Testis (tissue), 2 donors: Measurements from ENCODE around the gene TMEM117.
"Not testable (repeated sequence)": the region's sequence is repeated elsewhere in the genome, so short reads cannot be mapped to it uniquely, and the experiment has no call there.

Experiments
- POLR2A ChIP-seq: fragments of 450-650 bp; IDR thresholded peaks from one replicate; pipeline ENCODE4 v1.6.1; 2017; ENCODE audit warnings: antibody characterized with exemption, mild to moderate bottlenecking, moderate library complexity
- TF ChIP-seq, protein P1 (sequence below), 3 experiments: fragments of 450-650 bp in 2 of 3; fragments of 200-600 bp in 1 of 3; sonication (generic) in 1 of 3; IDR thresholded peaks; one replicate each; pipeline ENCODE4 v1.5.1; 2016 to 2019; ENCODE audit warnings: antibody characterized with exemption in 3 of 3, mild to moderate bottlenecking in 2 of 3, moderate library complexity in 1 of 3

DNA sequence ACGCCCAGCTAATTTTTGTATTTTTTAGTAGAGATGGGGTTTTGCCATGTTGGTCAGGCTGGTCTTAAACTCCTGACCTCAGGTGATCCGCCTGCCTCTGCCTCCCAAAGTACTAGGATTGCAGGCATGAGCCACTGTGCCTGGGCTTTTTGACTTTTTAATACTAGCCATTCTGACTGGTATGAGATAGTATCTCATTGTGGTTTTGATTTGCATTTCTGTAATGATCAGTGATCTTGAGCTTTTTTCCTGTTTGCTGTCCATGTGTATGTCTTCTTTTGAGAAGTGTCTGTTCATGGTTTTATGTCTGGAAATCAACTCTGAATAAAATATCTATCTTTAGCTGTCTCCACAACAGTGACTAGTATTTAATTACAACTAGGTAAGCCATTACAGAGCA is 35.4 kb downstream of the TMEM117 start:
- TF ChIP-seq, protein P1, sequence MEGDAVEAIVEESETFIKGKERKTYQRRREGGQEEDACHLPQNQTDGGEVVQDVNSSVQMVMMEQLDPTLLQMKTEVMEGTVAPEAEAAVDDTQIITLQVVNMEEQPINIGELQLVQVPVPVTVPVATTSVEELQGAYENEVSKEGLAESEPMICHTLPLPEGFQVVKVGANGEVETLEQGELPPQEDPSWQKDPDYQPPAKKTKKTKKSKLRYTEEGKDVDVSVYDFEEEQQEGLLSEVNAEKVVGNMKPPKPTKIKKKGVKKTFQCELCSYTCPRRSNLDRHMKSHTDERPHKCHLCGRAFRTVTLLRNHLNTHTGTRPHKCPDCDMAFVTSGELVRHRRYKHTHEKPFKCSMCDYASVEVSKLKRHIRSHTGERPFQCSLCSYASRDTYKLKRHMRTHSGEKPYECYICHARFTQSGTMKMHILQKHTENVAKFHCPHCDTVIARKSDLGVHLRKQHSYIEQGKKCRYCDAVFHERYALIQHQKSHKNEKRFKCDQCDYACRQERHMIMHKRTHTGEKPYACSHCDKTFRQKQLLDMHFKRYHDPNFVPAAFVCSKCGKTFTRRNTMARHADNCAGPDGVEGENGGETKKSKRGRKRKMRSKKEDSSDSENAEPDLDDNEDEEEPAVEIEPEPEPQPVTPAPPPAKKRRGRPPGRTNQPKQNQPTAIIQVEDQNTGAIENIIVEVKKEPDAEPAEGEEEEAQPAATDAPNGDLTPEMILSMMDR (IDR thresholded peaks at IDR 0.05), result not testable (repeated sequence)
- TF ChIP-seq POLR2A, result not testable (repeated sequence)
